Vagina (tissue), 2 donors: ENCODE results near the gene FUS. TPM values are rescaled to one million over a fixed set of nuclear protein-coding genes. Genes with fewer than 3 reads are reported as not detected.

Experiments used
- DNase-seq, 2 donors: peaks; one replicate each; pipeline ENCODE4 v3.0.0-alpha.2; 2017; ENCODE audit errors: extremely low spot score in 2 of 2
- H3K27ac ChIP-seq: fragments of 200-600 bp; sonication (generic); one replicate; pipeline ENCODE4 v1.5.1; 2019
- H3K27me3 ChIP-seq: fragments of 200-600 bp; sonication (generic); one replicate; pipeline ENCODE4 v1.5.1; 2019
- H3K36me3 ChIP-seq, 2 donors: fragments of 200-600 bp; sonication (generic); one replicate each; pipeline ENCODE4 v1.5.1; 2017 to 2019
- H3K4me1 ChIP-seq: fragments of 200-600 bp; sonication (generic); one replicate; pipeline ENCODE4 v1.5.1; 2019
- H3K4me3 ChIP-seq, 2 donors: fragments of 200-600 bp; sonication (generic); 1 replicate in 1 of 2; 2 replicates in 1 of 2; pipeline ENCODE4 v1.5.1; 2016 to 2019
- H3K9me3 ChIP-seq: fragments of 200-600 bp; sonication (generic); one replicate; pipeline ENCODE4 v1.5.1; 2019
- POLR2A ChIP-seq, 2 donors: fragments of 450-650 bp; IDR thresholded peaks; one replicate each; pipeline ENCODE4 v1.6.1; 2017; ENCODE audit warnings: antibody characterized with exemption in 2 of 2, mild to moderate bottlenecking in 2 of 2, moderate library complexity in 2 of 2
- POLR2AphosphoS5 ChIP-seq, 2 donors: sonication (generic); formaldehyde crosslinking; IDR thresholded peaks; one replicate each; pipeline ENCODE4 v1.9.0; 2017; ENCODE audit warnings: antibody characterized with exemption in 2 of 2, mild to moderate bottlenecking in 2 of 2, low read depth in 1 of 2; ENCODE audit not compliant: insufficient read depth in 1 of 2
- intact Hi-C: fragments of 100-400 bp; cut with DNase I; formaldehyde crosslinking; loops from one replicate; pipeline ENCODE4 v1.15.1; 2023
- small RNA-seq: library from RNA; depleted of rRNA; stranded (forward); fragments of <200 nt; gene quantifications from one replicate; pipeline ENCODE3, GENCODE V24; 2016
- total RNA-seq: library from RNA; depleted of rRNA; stranded (reverse); fragments of >200 nt; gene quantifications from one replicate; pipeline ENCODE4 v1.2.3, GENCODE V29; 2016
- TF ChIP-seq, protein P1 (sequence below), 3 experiments: fragments of 450-650 bp in 2 of 3; fragments of 200-600 bp in 1 of 3; sonication (generic) in 1 of 3; IDR thresholded peaks; one replicate each; pipeline ENCODE4 v1.5.1; 2017 to 2019; ENCODE audit warnings: antibody characterized with exemption in 3 of 3, mild to moderate bottlenecking in 2 of 3, moderate library complexity in 2 of 3

Gene FUS
- total RNA-seq, 1 donor from 2014 or later, result 74.2 TPM

GRCh38 chr16:31228206-31228605 is 48.3 kb downstream of the FUS start:
- H3K27me3 ChIP-seq, result no peaks in the 10 kb centered on the region

GRCh38 chr16:31229501-31229900 is 49.6 kb downstream of the FUS start:
- Histone ChIP-seq H3K9me3 (no peaks in the 10 kb centered on the region), H3K27ac (no peak overlapping the region), H3K27me3 (no peaks in the 10 kb centered on the region), H3K4me3 (no peak overlapping the region), H3K4me1 (peaks cover 6% of the 10 kb centered on the region), H3K36me3 (no peaks in the 10 kb centered on the region)
- no peak for DNase-seq
- TF ChIP-seq POLR2AphosphoS5 (IDR thresholded peaks at IDR 0.05; ENCODE audit: insufficient read depth in 1 of 2, low read depth in 1 of 2) (no peak), POLR2A (IDR thresholded peaks at IDR 0.05) (no peak)
- TF ChIP-seq, protein P1, sequence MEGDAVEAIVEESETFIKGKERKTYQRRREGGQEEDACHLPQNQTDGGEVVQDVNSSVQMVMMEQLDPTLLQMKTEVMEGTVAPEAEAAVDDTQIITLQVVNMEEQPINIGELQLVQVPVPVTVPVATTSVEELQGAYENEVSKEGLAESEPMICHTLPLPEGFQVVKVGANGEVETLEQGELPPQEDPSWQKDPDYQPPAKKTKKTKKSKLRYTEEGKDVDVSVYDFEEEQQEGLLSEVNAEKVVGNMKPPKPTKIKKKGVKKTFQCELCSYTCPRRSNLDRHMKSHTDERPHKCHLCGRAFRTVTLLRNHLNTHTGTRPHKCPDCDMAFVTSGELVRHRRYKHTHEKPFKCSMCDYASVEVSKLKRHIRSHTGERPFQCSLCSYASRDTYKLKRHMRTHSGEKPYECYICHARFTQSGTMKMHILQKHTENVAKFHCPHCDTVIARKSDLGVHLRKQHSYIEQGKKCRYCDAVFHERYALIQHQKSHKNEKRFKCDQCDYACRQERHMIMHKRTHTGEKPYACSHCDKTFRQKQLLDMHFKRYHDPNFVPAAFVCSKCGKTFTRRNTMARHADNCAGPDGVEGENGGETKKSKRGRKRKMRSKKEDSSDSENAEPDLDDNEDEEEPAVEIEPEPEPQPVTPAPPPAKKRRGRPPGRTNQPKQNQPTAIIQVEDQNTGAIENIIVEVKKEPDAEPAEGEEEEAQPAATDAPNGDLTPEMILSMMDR (IDR thresholded peaks at IDR 0.05), result no peak
- intact Hi-C loops, result no loop called here

More at GRCh38 chr16:31228206-31228605, 48.3 kb downstream of the FUS start:
- H3K9me3 ChIP-seq, result no peaks in the 10 kb centered on the region
- DNase-seq, result no peak
- H3K4me3 ChIP-seq, result no peak overlapping the region
- no peaks in the 10 kb centered on the region for H3K36me3 ChIP-seq
- H3K4me1 ChIP-seq, result peaks cover 6% of the 10 kb centered on the region
- TF ChIP-seq POLR2AphosphoS5 (IDR thresholded peaks at IDR 0.05; ENCODE audit: insufficient read depth in 1 of 2, low read depth in 1 of 2) (no peak), POLR2A (IDR thresholded peaks at IDR 0.05) (no peak)
- TF ChIP-seq, protein P1 (IDR thresholded peaks at IDR 0.05), result no peak
- intact Hi-C loops, result no loop called here
- H3K27ac ChIP-seq, result no peak overlapping the region

- Histone ChIP-seq H3K36me3 (no peaks in the 10 kb centered on the region), H3K9me3 (no peaks in the 10 kb centered on the region), H3K4me1 (no peaks in the 10 kb centered on the region), H3K27me3 (no peaks in the 10 kb centered on the region), H3K27ac (no peak overlapping the region), H3K4me3 (no peak overlapping the region)
- no peak for DNase-seq
- intact Hi-C loops, result no loop called here
- TF ChIP-seq POLR2A (IDR thresholded peaks at IDR 0.05), result no peak
- TF ChIP-seq, protein P1 (IDR thresholded peaks at IDR 0.05), result no peak
- TF ChIP-seq POLR2AphosphoS5 (IDR thresholded peaks at IDR 0.05; ENCODE audit: insufficient read depth in 1 of 2, low read depth in 1 of 2), result no peak
Measured at GRCh38 chr16:31238041-31238440, 58.1 kb downstream of the FUS start.

Small RNA genes lying within 50 kb of the gene (small RNA-seq; reads per million reads assigned to genes)
- not detected for gene AC009088.4
- gene NDUFA3P6, result not detected

Other genes starting within 250 kb of the FUS start
- gene ORAI3, start 231.1 kb upstream of the FUS start, total RNA-seq, result 27.0 TPM
- 10.6 TPM for gene SETD1A, start 222.4 kb upstream of the FUS start, total RNA-seq
- gene HSD3B7, start 194.9 kb upstream of the FUS start, total RNA-seq, result 14.5 TPM
- 4.7 TPM for gene STX1B, start 169.5 kb upstream of the FUS start, total RNA-seq
- gene STX4, start 146.6 kb upstream of the FUS start, total RNA-seq, result 42.5 TPM
- gene ZNF668, start 105.9 kb upstream of the FUS start, total RNA-seq, result 5.4 TPM
- 10.6 TPM for gene ZNF646, start 105.7 kb upstream of the FUS start, total RNA-seq
- 2.0 TPM for gene PRSS53, start 91.2 kb upstream of the FUS start, total RNA-seq
- 123 TPM for gene VKORC1, start 85.3 kb upstream of the FUS start, total RNA-seq
- 48.9 TPM for gene BCKDK, start 71.8 kb upstream of the FUS start, total RNA-seq
- gene KAT8, start 62.5 kb upstream of the FUS start, total RNA-seq, result 76.6 TPM
- gene PRSS8, start 44.4 kb upstream of the FUS start, total RNA-seq, result 26.0 TPM
- 1.2 TPM for gene PRSS36, start 30.1 kb upstream of the FUS start, total RNA-seq
- gene PYCARD, start 22.6 kb downstream of the FUS start, total RNA-seq, result 85.0 TPM
- not detected for gene TRIM72, start 34.0 kb downstream of the FUS start, total RNA-seq
- gene PYDC1, start 37.0 kb downstream of the FUS start, total RNA-seq, result not detected
- 14.0 TPM for gene ITGAM, start 79.8 kb downstream of the FUS start, total RNA-seq
- 4.4 TPM for gene ITGAX, start 175.0 kb downstream of the FUS start, total RNA-seq
- gene ITGAD, start 213.2 kb downstream of the FUS start, total RNA-seq, result not detected
- gene COX6A2, start 248.2 kb downstream of the FUS start, total RNA-seq, result not detected